GM12878 (cell line): ENCODE measurements around the gene DNASE1L3. TPM values are rescaled to one million over a fixed set of nuclear protein-coding genes. Genes with fewer than 3 reads are reported as not detected.

ENCODE experiments used
- BCL3 ChIP-seq: IDR thresholded peaks from 2 replicates; pipeline ENCODE4 v1.6.1; 2011; ENCODE audit warnings: borderline replicate concordance, low read depth, mild to moderate bottlenecking, moderate library complexity, low read length; ENCODE audit not compliant: insufficient read depth, poor library complexity, severe bottlenecking
- E2F4 ChIP-seq: IDR thresholded peaks from 2 replicates; pipeline ENCODE4 v1.6.1; 2012; ENCODE audit warnings: low read depth, low read length, improper control_type of control experiment
- GATAD2B ChIP-seq: fragments of 450-650 bp; conservative IDR thresholded peaks from 2 replicates; pipeline ENCODE4 v1.6.1; 2017; ENCODE audit warnings: low read depth, mild to moderate bottlenecking, moderate library complexity
- HDAC2 ChIP-seq: fragments of 200-600 bp; sonication (generic); IDR thresholded peaks from 2 replicates; pipeline ENCODE4 v1.6.1; 2017
- MYC ChIP-seq: IDR thresholded peaks from 2 replicates; pipeline ENCODE4 v1.6.1; 2011; ENCODE audit warnings: mild to moderate bottlenecking, low read length, moderate library complexity, inconsistent platforms; ENCODE audit not compliant: insufficient read depth, insufficient replicate concordance, insufficient read length, severe bottlenecking
- NFXL1 ChIP-seq: fragments of 450-650 bp; IDR thresholded peaks from 2 replicates; pipeline ENCODE4 v1.6.1; 2017; ENCODE audit warnings: antibody characterized with exemption, mild to moderate bottlenecking, borderline replicate concordance
- POLR2AphosphoS5 ChIP-seq: IDR thresholded peaks from 2 replicates; pipeline ENCODE4 v1.6.1; 2011; ENCODE audit warnings: mild to moderate bottlenecking, low read length, inconsistent platforms
- RAD51 ChIP-seq: fragments of 450-650 bp; IDR thresholded peaks from 2 replicates; pipeline ENCODE4 v1.6.1; 2016; ENCODE audit warnings: moderate library complexity, mild to moderate bottlenecking, inconsistent platforms
- RB1 ChIP-seq: fragments of 450-650 bp; formaldehyde crosslinking; IDR thresholded peaks from 2 replicates; pipeline ENCODE4 v1.6.1; 2017; ENCODE audit warnings: mild to moderate bottlenecking, borderline replicate concordance
- SMARCA5 ChIP-seq: fragments of 450-650 bp; IDR thresholded peaks from 2 replicates; pipeline ENCODE4 v1.6.1; 2017; ENCODE audit warnings: mild to moderate bottlenecking
- SUPT20H ChIP-seq: IDR thresholded peaks from 2 replicates; pipeline ENCODE4 v1.6.1; 2011; ENCODE audit warnings: low read depth, mild to moderate bottlenecking, low read length, moderate library complexity, borderline replicate concordance; ENCODE audit not compliant: control insufficient read depth
- SUZ12 ChIP-seq: fragments of 200-600 bp; sonication (generic); IDR thresholded peaks from one replicate; pipeline ENCODE4 v1.6.1; 2018; ENCODE audit warnings: antibody characterized with exemption, mild to moderate bottlenecking; ENCODE audit not compliant: unreplicated experiment
- TCF12 ChIP-seq: IDR thresholded peaks from 2 replicates; pipeline ENCODE4 v1.6.1; 2011; ENCODE audit warnings: low read depth, mild to moderate bottlenecking, low read length
- WRNIP1 ChIP-seq: IDR thresholded peaks from 2 replicates; pipeline ENCODE4 v1.6.1; 2011; ENCODE audit warnings: low read depth, low read length, improper control_type of control experiment, borderline replicate concordance
- ZBED1 ChIP-seq: IDR thresholded peaks from 2 replicates; pipeline ENCODE4 v1.6.1; 2016; ENCODE audit warnings: borderline replicate concordance
- ZNF24 ChIP-seq: fragments of 450-650 bp; IDR thresholded peaks from 2 replicates; pipeline ENCODE4 v1.6.1; 2017; ENCODE audit warnings: antibody characterized with exemption, mild to moderate bottlenecking
- polyA plus RNA-seq, 11 experiments: library from polyadenylated mRNA; depleted of rRNA in 4 of 11; unstranded in 6 of 11; stranded (reverse) in 5 of 11; fragments of >200 nt; fragmentation: Nextera tagmentation in 4 of 11; fragmentation: Illumina TruSeq in 1 of 11; extraction: Ambion mirVana in 4 of 11; extraction: Trizol in 1 of 11; gene quantifications; 1 replicate in 1 of 11; 2 replicates in 10 of 11; pipeline versions ENCODE4 v1.2.1 to v1.2.3, GENCODE V29; 2011 to 2016; ENCODE audit warnings: inconsistent platforms in 2 of 11, missing spikeins in 2 of 11, low read depth in 1 of 11
- total RNA-seq, 4 experiments: library from RNA; depleted of rRNA in 3 of 4; stranded (reverse); fragments of >200 nt in 3 of 4; fragmentation: Illumina TruSeq in 1 of 4; extraction: Trizol in 1 of 4; gene quantifications; 2 replicates each; pipeline versions ENCODE4 v1.2.1 to v1.2.3, GENCODE V29; 2013 to 2021
- TF ChIP-seq, protein P1 (sequence below): fragments of 450-650 bp; IDR thresholded peaks from 2 replicates; pipeline ENCODE4 v1.6.1; 2016; ENCODE audit warnings: mild to moderate bottlenecking
- TF ChIP-seq, protein P2 (sequence below): IDR thresholded peaks from 2 replicates; pipeline ENCODE4 v1.6.1; 2012; ENCODE audit warnings: low read depth, low read length, improper control_type of control experiment

The DNASE1L3 gene
- total and polyA plus RNA-seq, 10 of the 15 experiments (the other 5 are each of a cell fraction or from before 2014, with no cell fraction given) = 3.2 to 72.1 (median 6.3) TPM

- TF ChIP-seq BCL3 (no peak), ZBED1 (no peak), HDAC2 (no peak), GATAD2B (no peak), ZNF24 (0 out of 2 replicates have a peak, but pooled peaks have one; percentile 10), POLR2AphosphoS5 (no peak), RAD51 (peak; percentile 79; the same call in 1 of the 2 replicates), SMARCA5 (peak; percentile 43; the same call in 1 of the 2 replicates), E2F4 (no peak), SUPT20H (no peak), MYC (no peak), NFXL1 (no peak), RB1 (no peak), TCF12 (no peak), SUZ12 (no peak), WRNIP1 (no peak)
- TF ChIP-seq, protein P1, sequence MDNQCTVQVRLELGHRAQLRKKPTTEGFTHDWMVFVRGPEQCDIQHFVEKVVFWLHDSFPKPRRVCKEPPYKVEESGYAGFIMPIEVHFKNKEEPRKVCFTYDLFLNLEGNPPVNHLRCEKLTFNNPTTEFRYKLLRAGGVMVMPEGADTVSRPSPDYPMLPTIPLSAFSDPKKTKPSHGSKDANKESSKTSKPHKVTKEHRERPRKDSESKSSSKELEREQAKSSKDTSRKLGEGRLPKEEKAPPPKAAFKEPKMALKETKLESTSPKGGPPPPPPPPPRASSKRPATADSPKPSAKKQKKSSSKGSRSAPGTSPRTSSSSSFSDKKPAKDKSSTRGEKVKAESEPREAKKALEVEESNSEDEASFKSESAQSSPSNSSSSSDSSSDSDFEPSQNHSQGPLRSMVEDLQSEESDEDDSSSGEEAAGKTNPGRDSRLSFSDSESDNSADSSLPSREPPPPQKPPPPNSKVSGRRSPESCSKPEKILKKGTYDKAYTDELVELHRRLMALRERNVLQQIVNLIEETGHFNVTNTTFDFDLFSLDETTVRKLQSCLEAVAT = no peak
- TF ChIP-seq, protein P2, sequence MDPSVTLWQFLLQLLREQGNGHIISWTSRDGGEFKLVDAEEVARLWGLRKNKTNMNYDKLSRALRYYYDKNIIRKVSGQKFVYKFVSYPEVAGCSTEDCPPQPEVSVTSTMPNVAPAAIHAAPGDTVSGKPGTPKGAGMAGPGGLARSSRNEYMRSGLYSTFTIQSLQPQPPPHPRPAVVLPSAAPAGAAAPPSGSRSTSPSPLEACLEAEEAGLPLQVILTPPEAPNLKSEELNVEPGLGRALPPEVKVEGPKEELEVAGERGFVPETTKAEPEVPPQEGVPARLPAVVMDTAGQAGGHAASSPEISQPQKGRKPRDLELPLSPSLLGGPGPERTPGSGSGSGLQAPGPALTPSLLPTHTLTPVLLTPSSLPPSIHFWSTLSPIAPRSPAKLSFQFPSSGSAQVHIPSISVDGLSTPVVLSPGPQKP = no peak
These were observed 10.6 kb downstream of the DNASE1L3 start (continued) for GRCh38 chr3:58200121-58200709.
